GM21576 (cell line): ENCODE results near the gene SPTLC2.
"Not testable (repeated sequence)": the region's sequence is repeated elsewhere in the genome, so short reads cannot be mapped to it uniquely, and the experiment has no call there.

Experiments
- ATAC-seq: cut with Tn5 transposase; IDR thresholded peaks from one replicate; pipeline ENCODE4 v1.9.1; 2021; ENCODE audit warnings: mild to moderate bottlenecking, moderate library complexity; ENCODE audit not compliant: unreplicated experiment

Gene SPTLC2

DNA sequence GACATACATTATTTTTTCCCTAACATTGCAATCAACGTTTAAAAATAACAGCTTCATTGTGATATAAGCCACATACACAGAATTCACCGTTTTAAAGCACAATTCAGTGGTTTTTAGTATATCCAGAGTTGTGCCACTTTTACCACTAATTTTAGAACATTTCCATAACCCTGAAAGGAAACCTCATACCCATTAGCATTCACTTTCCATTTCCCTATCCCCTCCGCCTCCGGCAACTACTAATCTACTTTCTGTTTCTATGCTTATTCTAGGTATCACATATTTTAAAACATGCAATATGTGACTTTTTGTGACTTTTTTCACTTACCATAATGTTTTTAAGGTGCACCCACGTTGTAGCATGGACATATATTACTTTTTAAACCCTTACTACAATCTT lies 62.2 kb downstream of the SPTLC2 start:
- peak; percentile 62 for ATAC-seq

DNA sequence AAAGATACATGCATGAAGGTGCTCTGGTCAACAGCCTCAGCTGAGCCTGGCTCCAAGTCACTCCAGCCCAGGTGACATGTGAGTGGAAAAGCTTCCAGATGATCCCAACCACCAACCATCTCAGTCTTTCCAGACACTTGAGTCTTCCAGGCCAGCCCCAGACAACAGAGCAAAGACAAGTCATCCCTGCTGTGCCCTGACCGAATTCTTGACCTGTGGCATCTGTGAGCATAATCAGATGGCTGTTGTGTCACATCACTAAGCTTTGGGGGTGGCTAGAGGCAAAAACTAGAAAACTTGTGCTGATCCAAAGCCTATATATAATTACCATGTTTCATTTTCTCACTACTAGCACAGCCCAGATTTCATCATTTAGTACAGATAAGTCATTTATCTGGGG lies 67.0 kb downstream of the SPTLC2 start:
- ATAC-seq: no peak

DNA sequence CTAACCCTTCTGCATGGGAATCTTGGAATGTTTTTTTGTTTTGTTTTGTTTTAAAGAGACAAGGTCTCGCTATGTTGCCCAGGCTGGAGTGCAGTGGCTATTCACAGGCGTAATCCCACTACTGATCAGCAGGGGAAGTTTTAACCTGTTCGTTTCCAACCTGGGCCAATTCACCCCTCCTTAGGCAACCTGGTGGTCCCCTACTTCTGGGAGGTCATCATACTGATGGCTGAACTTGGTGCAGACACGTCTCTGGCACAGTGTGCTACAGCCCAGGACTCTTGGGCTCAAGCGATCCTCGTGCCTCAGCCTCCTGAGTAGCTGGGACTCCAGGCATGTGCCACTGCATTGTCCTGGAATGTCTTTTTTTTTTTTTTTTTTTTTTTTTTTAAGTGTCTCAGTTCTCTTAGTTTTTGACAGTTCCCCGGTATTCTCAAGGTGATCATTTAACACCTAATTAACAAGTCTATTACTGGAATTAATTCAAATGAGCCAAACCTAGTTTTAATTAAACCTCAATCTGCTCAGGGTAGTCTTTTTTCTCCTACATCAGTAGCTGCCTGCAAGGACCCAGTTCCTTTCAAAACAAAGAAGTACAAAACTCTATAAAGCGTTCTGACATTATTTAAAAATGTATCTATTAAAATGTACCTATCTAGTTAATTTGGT lies 68.8 kb downstream of the SPTLC2 start:
- ATAC-seq: no peak

DNA sequence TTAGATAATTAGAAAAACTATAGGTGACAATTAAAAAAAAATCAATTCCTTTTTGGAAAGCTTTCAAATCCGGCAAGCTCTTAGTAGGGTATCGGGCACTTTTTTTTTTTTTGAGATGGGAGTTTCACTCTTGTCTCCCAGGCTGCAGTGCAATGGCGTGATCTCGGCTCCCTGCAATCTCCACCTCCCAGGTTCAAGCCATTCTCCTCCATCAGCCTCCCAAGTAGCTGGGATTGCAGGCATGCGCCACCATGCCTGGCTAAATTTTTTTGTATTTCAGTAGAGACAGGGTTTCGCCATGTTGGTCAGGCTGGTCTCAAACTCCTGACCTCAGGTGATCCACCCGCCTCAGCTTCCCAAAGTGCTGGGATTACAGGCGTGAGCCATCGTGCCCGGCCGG lies 71.3 kb downstream of the SPTLC2 start:
- not testable (repeated sequence) for ATAC-seq

DNA sequence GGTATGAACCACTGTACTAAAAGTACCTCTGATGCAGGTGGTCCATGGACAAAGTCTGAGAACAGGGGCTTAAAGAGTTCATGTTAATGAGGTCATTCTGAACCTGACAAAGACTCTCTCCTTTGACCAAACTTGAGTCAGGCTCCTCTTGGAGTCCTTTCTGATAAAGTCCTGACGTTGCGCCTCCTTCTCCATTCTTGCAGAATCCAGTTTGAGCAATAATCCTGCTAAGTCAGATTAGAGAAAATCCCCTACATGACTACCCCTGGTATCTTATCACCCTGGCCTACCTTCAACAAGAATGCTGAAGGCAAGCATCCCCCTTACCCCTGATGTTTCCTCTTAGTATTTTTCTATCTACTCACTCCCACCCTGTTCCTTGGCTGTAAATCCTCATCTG lies 71.9 kb downstream of the SPTLC2 start:
- no peak for ATAC-seq

DNA sequence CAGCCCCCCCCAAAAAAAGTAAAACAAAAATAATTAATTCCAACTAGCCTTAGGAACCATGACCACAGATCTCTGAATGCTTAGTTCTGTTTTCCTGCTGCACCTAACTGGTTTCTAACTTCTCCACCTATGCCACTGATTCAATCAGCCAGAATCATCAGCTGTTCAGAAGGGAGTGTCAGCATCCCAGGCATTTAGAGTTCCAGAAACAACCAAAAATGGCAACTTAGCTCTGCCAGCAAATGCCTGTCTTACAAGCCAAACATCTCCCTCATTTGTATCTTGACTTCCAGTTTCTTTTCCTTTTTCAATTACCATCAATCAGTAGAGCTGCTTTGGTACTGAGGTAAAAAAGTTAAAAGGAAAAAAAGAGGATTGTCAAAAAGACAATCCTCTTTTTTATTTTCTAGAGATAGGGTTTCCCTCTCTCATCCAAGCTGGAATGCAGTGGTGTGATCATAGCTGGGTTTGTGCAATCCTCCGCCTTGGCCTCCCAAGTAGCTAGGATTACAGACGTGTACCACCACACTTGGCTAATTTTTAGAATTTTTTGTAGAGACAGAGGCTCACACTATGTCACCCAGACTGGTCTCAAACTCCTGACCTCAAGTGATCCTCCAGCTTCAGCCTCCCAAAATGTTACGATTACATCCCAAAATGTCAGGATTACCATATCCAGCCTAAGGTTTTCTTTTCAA lies 72.7 kb downstream of the SPTLC2 start:
- ATAC-seq: no peak

DNA sequence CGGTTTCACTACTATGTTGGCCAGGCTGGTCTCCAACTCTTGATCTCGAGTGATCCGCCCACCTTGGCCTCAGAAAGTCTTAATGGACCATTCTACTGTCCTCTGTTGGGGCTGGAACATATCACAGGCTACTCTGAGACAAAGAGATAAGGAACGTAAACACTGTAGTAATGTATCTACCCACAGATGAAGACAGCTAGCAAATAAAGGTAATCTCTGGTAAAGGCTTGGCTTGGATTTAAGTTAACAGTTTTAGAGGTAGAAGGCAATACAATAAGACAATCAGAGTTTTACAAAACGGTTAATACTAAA lies 73.2 kb downstream of the SPTLC2 start:
- ATAC-seq: no peak

DNA sequence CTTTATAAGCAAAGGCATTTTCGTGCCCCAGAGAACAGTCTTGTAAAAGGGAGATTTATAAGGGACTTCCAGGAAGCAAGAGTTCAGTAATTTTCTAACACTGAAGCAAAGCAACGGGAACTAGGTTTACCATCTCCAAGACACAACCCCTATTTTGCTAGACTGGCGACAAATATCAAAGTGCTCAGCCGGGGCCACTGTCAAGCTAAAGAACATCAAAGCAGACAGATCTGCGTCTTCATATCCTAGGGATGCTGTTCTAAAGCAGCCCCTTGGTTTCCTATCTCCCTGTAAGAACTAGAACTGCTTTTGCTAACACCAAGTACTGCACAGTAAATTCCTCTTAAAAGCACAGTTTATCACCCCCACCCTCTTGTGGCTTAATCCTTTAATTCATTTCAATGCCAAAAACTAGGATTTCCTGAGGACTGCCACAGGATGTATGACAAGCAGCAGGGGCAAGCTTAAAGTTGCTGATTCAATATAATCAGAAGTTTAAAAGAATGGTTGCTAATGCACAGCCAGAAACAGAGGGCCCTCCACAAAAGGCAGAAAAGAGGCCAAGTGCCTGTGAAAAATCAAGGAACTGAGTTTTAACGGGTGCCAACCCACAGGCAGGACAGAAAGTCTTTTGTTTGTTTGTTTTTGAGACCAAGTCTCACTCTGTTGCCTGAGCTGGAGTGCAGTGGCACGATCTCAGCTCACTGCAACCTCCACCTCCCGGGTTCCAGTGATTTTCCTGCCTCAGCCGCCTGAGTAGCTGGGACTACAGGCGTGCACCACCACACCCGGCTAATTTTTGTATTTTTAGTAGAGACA lies 73.8 kb downstream of the SPTLC2 start:
- ATAC-seq: no peak

DNA sequence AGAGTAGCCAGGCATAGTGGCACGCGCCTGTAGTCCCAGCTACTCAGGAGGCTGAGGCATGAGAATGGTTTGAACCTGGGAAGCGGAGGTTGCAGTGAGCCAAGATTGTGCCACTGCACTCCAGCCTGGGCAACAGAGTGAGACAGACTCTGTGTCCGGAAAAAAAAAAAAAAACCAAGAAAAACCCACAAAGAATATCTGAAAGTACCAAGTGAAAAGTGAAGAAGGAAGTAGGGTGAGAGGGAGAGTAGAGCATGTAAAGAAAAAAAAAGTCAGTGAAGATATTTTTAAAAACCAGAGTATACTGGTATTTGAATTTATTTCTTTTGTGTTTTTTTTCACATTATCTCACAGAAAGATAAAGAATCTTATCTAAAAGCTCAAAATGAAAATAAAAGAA lies 74.5 kb downstream of the SPTLC2 start:
- no peak for ATAC-seq

DNA sequence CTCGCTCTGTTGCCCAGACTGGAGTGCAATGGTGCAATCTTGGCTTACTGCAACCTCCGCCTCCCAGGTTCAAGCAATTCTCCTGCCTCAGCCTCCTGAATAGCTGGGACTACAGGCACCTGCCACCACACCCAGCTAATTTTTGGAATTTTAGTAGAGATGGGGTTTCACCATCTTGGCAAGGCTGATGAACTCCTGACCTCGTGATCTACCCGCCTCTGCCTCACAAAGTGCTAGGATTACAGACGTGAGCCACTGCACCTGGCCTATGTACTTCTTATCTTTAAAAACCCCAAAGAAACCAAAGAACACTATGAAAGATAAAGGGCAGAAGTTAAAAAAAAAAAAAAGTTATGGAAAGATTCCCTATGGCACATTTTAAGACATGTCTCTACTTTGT lies 79.5 kb downstream of the SPTLC2 start:
- not testable (repeated sequence) for ATAC-seq

DNA sequence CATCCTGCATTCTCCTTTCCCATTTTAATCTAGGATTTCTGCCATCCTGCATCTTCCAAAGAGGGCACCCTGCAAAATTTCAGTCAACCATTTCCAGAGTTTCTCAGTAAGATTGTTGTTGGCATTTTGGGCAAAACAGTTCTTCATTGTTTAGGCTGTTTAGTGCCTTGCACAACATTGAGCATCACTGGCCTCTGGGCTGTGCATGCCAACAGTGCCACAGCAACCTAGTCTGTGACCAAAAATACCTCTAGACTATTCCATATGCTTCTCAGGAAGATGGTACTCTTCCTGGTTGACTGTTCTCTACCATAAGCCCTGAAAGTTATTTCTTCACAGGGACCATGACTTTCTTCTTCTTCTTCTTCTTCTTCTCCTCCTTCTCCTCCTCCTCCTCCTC lies 85.4 kb downstream of the SPTLC2 start:
- ATAC-seq: no peak

DNA sequence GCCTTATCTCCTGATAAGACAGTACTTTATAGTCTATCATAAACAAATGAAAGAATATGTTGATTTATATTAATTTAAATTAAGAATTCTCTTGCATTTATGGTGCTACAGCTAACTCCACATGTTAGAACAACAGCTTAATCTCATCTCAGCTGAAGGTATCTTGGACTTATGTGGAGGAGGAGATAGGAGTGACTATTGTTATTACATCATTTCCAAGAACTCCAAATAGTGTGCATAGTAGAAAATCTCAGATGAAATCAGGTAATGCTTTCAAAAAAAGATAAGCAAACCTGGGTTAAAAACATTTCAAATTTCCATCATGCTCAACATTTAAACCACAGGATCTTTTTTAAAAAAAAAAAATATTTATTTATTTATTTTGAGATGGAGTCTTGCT lies 86.5 kb downstream of the SPTLC2 start:
- no peak for ATAC-seq

DNA sequence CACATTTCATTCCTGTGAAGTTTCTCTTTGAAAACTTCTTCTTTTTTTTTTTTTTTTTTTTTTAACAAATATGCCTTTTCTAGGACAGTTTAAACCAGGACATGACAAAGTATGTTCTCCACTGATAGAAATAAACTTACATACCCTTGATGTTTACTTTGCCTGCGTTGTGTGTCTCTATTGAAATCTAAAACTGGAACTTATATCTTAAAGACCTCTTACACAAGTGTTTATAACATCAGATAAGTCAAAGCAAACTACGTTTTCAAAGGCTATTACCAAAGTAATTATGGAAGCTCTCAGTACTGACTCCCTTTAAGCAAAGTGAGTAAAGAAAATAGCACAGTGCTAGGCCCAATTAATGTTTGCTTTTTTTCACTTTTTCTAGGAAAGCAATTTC lies 87.2 kb downstream of the SPTLC2 start:
- no peak for ATAC-seq

DNA sequence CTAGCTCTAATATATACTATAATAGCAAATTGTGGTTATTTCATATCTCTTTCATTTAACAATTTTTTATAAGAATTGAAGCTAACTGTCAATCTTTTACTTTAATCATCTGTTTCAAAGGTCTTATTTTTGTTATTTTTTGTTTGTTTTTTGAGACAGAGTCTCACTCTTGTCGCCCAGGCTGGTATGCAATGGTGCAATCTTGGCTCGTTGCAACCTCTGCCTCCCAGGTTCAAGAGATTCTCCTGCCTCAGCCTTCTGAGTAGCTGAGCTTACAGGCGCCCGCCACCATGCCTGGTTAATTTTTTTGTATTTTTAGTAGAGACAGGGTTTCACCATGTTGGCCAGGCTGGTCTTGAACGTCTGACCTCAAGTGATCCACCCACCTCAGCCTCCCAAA lies 87.7 kb downstream of the SPTLC2 start:
- ATAC-seq: not testable (repeated sequence)

DNA sequence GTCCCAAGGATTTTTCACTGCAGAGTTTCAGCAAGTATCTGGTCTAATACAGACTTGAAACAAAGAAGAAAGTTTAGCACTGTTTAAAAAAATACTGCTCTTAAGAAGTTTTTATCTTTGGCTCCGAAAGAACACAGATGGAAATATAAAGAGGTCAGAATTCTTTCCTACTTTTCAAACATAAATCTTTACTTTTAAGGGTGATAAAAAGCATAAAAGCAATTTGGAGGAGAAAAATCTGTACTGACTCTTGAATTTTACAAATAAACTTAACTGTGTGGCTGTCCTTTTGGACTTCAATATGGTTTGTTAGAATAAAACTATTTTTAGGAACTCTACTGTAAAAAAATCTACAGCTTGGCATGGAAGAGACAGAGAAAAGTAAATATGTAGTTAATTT lies 90.2 kb downstream of the SPTLC2 start:
- ATAC-seq: no peak

DNA sequence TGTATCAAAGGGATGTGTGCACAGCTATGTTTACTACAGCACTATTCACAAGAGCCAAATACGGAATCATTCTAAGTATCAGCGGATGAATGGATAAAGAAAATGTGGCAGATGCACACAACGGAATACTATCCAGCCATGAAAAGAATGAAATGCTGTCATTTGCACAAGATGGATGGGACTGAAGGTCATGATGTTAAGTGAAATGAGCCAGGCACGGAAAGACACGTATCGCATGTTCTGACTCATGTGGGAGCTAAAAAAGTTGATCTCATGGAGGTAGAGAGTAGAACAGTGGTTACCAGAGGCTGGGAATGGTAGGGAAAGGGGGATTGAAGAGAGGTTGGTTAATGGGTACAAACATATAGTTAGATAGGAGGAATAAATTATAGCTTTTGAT lies 91.9 kb downstream of the SPTLC2 start:
- ATAC-seq: no peak

DNA sequence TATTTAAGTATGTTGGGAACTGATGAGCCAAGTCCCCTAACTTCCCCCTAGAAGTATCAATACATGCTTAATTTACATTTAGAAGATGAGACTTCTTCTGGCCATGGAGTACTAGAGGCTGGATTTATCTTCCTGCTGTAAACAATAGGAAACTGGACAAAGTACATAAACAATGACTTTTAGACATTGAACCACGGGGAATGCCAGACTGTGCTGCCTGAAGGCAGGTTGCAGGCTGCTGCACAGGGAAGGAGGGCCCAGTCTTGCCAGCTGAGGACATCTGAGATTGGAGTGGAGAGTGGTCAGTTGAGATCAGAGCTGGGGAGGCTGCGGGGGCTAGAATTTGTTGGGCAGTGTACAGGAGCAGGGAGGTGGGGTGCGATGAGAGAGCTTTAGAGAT lies 93.3 kb downstream of the SPTLC2 start:
- no peak for ATAC-seq

DNA sequence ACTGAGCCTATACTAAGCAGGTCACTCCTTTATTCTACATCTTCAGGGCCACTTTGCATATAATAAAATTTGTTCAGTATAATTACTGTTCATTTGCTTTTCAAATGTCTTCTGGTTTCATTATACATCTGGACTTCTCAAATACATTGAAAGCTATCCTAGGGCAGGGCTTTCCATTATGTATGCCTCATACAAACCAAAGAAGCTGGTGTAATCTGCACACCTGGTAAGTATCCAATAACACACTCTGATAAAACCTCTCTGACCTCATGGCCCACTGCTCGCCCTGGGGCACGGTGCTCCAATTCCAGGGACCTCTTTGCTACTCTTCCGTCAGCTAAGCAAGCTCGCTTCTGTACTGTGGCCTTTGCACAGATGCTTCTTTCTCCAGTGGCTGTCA lies 95.9 kb downstream of the SPTLC2 start:
- no peak for ATAC-seq

DNA sequence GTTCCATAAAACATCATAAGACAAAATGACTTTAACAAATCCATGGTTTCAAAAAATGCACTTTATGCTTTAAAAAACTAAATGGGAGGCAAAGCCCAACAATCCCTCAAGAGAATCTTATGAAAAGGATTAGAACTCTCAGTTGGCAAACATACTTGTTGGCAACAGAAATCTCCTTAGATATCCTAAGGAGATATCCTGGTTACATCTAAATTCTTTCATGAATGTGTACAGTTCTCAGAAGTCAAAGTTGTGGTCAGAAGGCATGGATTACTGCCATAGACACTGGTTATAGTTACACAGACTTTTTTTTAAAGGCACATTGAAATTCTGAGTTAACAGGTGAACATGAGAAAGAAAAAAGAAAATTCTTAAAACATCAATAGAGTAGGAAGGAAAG lies 100.3 kb downstream of the SPTLC2 start:
- no peak for ATAC-seq

DNA sequence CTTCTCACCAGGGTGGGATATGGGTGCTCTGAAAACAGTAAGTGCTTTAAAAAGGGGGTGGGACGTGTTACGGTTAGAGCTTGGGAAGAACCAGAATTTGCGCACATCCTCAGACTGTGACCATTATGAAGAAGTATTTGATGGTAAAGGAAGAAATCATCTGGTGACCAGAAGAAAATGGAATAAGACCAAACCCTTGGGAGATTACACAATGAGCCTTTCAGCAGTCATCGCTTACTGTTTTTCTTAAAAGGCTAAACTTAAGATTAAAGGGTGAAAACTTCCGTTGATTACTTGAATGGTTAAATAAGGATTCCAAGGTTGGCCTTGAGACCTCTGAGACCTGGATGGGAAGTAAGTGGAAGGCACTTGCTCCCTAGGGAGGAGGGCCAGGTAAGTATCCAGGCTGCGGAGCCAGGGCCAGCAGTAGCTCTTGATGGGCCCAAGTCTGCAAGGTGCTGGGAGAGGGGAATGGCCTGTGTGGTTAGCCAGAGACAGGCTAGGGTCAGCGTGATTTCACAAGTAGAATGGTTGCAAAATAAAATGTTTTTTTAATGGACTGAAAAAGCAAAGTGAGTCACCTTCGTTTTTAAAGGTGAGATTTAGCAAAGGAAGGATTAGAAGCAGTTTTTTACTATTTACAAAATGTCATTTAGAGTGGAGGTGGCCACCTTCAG lies 104.8 kb downstream of the SPTLC2 start:
- ATAC-seq: no peak

DNA sequence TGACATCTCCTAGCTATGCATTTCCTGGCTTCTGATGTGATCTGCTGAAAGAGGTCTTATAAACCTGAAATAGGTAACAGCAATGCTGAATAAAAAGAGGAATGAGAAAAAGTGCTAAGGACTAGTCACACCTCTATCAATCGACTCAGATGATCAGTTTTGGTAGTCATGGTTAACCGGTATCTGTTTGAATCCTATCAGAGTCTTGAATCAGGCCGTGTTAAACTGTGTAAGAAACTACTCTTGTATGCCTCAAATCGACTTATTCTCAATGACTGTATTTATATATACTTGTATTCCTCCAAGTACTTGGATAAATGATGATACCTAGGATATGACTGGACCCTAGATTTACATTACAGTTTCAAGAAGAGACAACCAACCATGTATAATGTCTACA lies 107.1 kb downstream of the SPTLC2 start:
- ATAC-seq: no peak

DNA sequence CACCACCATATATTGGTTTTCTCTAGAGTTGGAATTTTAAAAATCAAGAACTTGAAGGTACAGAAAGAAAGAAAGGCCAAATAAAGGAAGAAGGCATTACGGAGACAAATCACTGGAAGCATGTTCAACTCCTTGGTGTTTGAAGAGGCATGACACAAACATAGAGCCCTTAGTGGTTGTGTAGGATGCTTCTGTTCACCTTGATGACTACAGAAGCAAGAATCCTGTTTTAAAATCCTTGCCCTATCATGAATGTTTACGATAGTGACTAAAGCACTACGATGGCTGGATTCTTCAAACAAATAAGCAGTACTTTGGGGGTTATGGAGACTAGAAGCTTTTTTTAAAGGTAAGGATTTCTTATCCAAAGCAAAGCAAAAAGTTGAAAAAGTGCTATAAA lies 107.6 kb downstream of the SPTLC2 start:
- ATAC-seq: no peak
